ENCODE data around the gene ACOT6.
A peak's percentile ranks its signal among the peaks of the same experiment; 100 is the strongest.
"Not testable (repeated sequence)": the region's sequence is repeated elsewhere in the genome, so short reads cannot be mapped to it uniquely, and the experiment has no call there.

ACOT6 gene

GRCh38 chr14:73612339-73613045 lies at the start of gene ACOT6:
ACOT6 (plus strand) TSS chr14:73612517; CDS start chr14:73612572, 55 bp downstream.
- DNase-seq = peak; percentile 86

GRCh38 chr14:73562696-73563095 lies 49.6 kb upstream of the ACOT6 start:
- DNase-seq = not testable (repeated sequence)

GRCh38 chr14:73566431-73566830 lies 45.9 kb upstream of the ACOT6 start:
- not testable (repeated sequence) for DNase-seq

GRCh38 chr14:73566935-73567334 lies 45.4 kb upstream of the ACOT6 start:
- DNase-seq = not testable (repeated sequence)

- no peak for DNase-seq
These were observed 45.0 kb upstream of the ACOT6 start for GRCh38 chr14:73567358-73567757.

GRCh38 chr14:73567951-73568885 lies 44.1 kb upstream of the ACOT6 start:
- DNase-seq = no peak

GRCh38 chr14:73568886-73569184 lies 43.5 kb upstream of the ACOT6 start:
- DNase-seq = not testable (repeated sequence)

- peak; percentile 90 for DNase-seq
These were observed 42.9 kb upstream of the ACOT6 start, which contains the start of gene ACOT2 for GRCh38 chr14:73569185-73569958. ACOT2 (plus strand) TSS chr14:73569213; CDS start chr14:73569241, 28 bp downstream.

GRCh38 chr14:73570913-73571312 lies 41.4 kb upstream of the ACOT6 start:
- peak; percentile 85 for DNase-seq

GRCh38 chr14:73573034-73573433 lies 39.3 kb upstream of the ACOT6 start:
- DNase-seq = not testable (repeated sequence)

GRCh38 chr14:73573740-73574139 lies 38.6 kb upstream of the ACOT6 start:
- not testable (repeated sequence) for DNase-seq

GRCh38 chr14:73574251-73574650 lies 38.1 kb upstream of the ACOT6 start:
- not testable (repeated sequence) for DNase-seq

GRCh38 chr14:73576391-73576790 lies 35.9 kb upstream of the ACOT6 start:
- DNase-seq = no peak

GRCh38 chr14:73577214-73577613 lies 35.1 kb upstream of the ACOT6 start:
- DNase-seq = not testable (repeated sequence)

GRCh38 chr14:73582102-73582979 lies 30.0 kb upstream of the ACOT6 start:
- not testable (repeated sequence) for DNase-seq

GRCh38 chr14:73588695-73589094 lies 23.6 kb upstream of the ACOT6 start:
- no peak for DNase-seq

- no peak for DNase-seq
These were observed 23.2 kb upstream of the ACOT6 start for GRCh38 chr14:73589116-73589515.

- not testable (repeated sequence) for DNase-seq
These were observed 21.7 kb upstream of the ACOT6 start for GRCh38 chr14:73590673-73591004.

- DNase-seq = peak; percentile 83
These were observed 20.4 kb upstream of the ACOT6 start, which contains the start of gene ACOT4 for GRCh38 chr14:73591690-73592449. ACOT4 (plus strand) TSS chr14:73591873; CDS start chr14:73591960, 87 bp downstream.

GRCh38 chr14:73594491-73594890 lies 17.8 kb upstream of the ACOT6 start:
- DNase-seq = no peak

GRCh38 chr14:73599499-73599898 lies 12.8 kb upstream of the ACOT6 start:
- no peak for DNase-seq

All from activated CD8-positive, alpha-beta memory T cell treated with anti-CD3 and anti-CD28 coated beads for 24 hours (primary cell).